BJ (cell line): ENCODE results near the gene HSPBP1. TPM values are rescaled to one million over a fixed set of nuclear protein-coding genes. Genes with fewer than 3 reads are reported as not detected.

ENCODE experiments used
- CTCF ChIA-PET: fragments of 350-600 bp; formaldehyde crosslinking; extraction: SDS; loops from one replicate; lab custom pipeline; 2021; ENCODE audit warnings: antibody characterized with exemption, inconsistent platforms; lab: Yijun Ruan, JAX
- POLR2A ChIA-PET: fragments of 300-600 bp; sonication (Branson Sonifier 250); formaldehyde crosslinking; extraction: SDS; loops from one replicate; lab custom pipeline; 2021; ENCODE audit warnings: antibody characterized with exemption; lab: Charles Lee
- DNase-seq: peaks from one replicate; pipeline ENCODE4 v3.0.0-alpha.2; 2011; ENCODE audit warnings: low read depth
- H3K27me3 ChIP-seq: 2 replicates; pipeline ENCODE4 v1.6.0; 2011; ENCODE audit warnings: low read length; ENCODE audit not compliant: control insufficient read depth, insufficient read depth
- H3K36me3 ChIP-seq: 2 replicates; pipeline ENCODE4 v1.5.1; 2011; ENCODE audit warnings: low read length; ENCODE audit not compliant: control insufficient read depth, insufficient read depth
- H3K4me3 ChIP-seq: 2 replicates; pipeline ENCODE4 v1.5.1; 2011; ENCODE audit warnings: low read depth, mild to moderate bottlenecking, control low read depth, low read length
- CTCF ChIP-seq: IDR thresholded peaks from 2 replicates; pipeline ENCODE4 v1.5.1; 2011; ENCODE audit warnings: low read depth, mild to moderate bottlenecking, control low read depth, inconsistent platforms, low read length, moderate library complexity; ENCODE audit not compliant: insufficient read depth
- polyA plus RNA-seq: library from polyadenylated mRNA; depleted of rRNA; stranded (reverse); fragments of >200 nt; gene quantifications from 2 replicates; pipeline ENCODE4 v1.2.3, GENCODE V29; 2011

HSPBP1 gene
- polyA plus RNA-seq, 1 experiment = 43.8 TPM

DNA sequence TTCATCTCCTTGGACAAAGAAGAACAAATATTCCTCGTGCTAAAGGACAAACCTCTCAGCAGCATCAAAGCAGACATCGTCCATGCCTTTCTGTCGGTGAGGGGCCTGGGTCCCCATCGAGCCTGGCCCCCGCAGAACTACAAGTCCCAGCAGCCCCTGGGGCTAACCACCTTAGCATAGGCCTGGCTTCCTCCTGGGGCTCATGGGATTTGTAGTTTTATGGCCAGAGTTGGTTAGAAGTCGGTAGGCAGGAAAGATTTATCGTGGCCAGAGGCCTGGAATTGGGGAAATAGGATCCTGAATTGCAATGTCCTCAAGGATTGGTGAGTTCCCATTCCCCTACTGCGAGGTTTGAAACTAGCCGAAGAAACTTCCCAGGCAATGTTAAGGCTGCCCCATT is 25.6 kb upstream of the HSPBP1 start:
- no peak for DNase-seq
- ChIA-PET CTCF (interaction anchor here (0.9 kb wide), 1 partner anchor 13 kb away, joined by 3 read pairs; no protein-coding TSS in a partner anchor), POLR2A (no interaction called here)
- Histone ChIP-seq H3K27me3 (no peaks in the 10 kb centered on the region), H3K36me3 (peaks cover 29% of the 10 kb centered on the region), H3K4me3 (no peak overlapping the region)
- TF ChIP-seq CTCF = no peak

DNA sequence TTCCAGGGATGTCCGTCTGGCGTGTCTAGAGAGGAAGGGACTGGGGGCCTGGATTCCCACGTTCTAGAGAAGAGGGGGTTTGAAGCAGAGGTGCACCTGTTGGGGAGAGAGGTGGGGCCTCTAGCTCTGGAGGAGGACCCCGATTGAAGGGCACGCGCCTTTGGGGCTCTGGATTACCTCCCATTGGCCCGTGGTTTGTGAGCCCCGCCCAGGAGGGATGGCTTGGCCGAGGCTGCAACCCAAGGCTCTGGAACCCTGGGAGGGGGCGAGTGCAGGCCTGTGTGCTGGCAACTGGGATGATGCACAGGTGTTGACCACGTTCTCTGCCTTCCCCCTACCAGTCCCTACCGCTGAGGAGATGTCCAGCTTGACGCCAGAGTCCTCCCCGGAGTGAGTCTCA is 25.1 kb upstream of the HSPBP1 start:
- POLR2A ChIA-PET = no interaction called here
- H3K36me3 ChIP-seq = peaks cover 31% of the 10 kb centered on the region
- CTCF ChIA-PET = no interaction called here
- H3K4me3 ChIP-seq = no peak overlapping the region
- no peaks in the 10 kb centered on the region for H3K27me3 ChIP-seq
- no peak for TF ChIP-seq CTCF
- DNase-seq = no peak

DNA sequence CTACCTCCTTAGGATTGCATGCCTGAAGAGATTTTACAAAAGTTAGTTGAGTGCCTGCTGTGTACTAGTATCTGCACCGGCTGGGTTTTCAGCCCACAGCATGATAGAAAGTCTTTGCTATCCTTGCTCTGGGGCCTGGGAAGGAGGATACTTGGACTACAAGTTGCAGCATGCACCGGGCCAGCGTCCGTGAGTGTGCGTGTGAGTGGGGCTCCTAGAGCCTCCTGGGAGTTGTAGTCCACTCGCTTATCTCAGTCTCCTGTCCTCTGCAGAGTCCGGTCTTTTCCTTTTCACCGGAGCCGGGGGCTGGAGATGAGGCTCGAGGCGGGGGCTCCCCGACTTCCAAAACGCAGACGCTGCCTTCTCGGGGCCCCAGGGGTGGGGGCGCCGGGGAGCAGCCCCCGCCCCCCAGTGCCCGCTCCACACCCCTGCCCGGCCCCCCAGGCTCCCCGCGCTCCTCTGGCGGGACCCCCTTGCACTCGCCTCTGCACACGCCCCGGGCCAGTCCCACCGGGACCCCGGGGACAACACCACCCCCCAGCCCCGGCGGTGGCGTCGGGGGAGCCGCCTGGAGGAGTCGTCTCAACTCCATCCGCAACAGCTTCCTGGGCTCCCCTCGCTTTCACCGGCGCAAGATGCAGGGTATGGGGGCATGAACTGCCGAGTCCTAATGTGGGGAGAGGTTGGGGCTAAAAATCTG is 24.5 kb upstream of the HSPBP1 start:
- no peaks in the 10 kb centered on the region for H3K27me3 ChIP-seq
- TF ChIP-seq CTCF = no peak
- peaks cover 33% of the 10 kb centered on the region for H3K36me3 ChIP-seq
- no peak for DNase-seq
- no peak overlapping the region for H3K4me3 ChIP-seq
- ChIA-PET CTCF (no interaction called here), POLR2A (no interaction called here)

DNA sequence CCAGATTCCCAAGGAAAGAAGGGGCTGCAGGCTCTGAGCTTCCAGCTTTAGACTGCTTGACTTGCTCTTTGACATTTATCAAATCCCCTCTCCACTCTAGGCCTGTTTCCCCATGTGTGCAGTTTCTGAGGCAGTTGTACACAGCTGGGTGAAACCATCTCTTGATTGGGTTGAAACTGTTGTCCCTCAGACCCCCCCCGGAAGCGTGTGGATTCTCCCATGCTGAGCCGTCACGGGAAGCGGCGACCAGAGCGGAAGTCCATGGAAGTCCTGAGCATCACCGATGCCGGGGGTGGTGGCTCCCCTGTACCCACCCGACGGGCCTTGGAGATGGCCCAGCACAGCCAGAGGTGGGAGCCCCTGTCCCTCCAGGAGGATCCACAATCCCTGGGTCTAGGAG is 23.6 kb upstream of the HSPBP1 start:
- CTCF ChIA-PET = interaction anchor here (0.8 to 3.9 kb wide), 7 partner anchors 9 to 201 kb away, joined by 3 to 53 read pairs (median 21); partner anchors contain the start of genes KMT5C and TMEM238
- TF ChIP-seq CTCF = no peak
- no peak for DNase-seq
- peaks cover 29% of the 10 kb centered on the region for H3K36me3 ChIP-seq
- H3K4me3 ChIP-seq = no peak overlapping the region
- POLR2A ChIA-PET = no interaction called here
- H3K27me3 ChIP-seq = no peaks in the 10 kb centered on the region

DNA sequence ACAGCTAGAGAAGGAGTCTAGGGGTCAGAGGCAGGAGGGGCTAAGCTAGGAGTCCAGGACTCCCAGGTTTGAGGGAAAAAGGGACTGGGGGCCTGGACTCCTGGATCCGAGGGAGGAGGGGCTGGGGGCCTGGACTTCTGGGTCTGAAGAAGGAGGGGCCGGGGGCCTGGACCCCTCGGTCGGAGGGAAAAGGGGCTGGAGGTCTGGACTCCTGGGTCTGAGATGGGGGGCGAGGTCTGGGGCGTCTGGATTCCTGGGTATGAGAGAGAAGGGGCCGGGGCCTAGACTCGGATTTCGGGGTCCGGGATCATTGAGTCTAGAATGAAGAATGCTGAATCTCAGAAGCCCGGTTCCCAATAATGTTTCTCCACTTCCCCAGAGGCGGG is 22.4 kb upstream of the HSPBP1 start:
- CTCF ChIA-PET = interaction anchor here (0.5 to 3.9 kb wide), 19 partner anchors 10 to 202 kb away, joined by 3 to 53 read pairs (median 9); partner anchors contain the start of genes KMT5C and TMEM238
- POLR2A ChIA-PET = no interaction called here

More for the DNA sequence above, 22.4 kb upstream of the HSPBP1 start:
- Histone ChIP-seq H3K36me3 (peaks cover 30% of the 10 kb centered on the region), H3K27me3 (no peaks in the 10 kb centered on the region), H3K4me3 (no peak overlapping the region)
- DNase-seq = no peak
- TF ChIP-seq CTCF = no peak
